Adipocyte (in vitro differentiated cells): Measurements from ENCODE around the gene HOXC5.
A peak's percentile ranks its signal among the peaks of the same experiment; 100 is the strongest.

Experiments used
- DNase-seq: peaks from one replicate; pipeline ENCODE4 v3.0.0-alpha.2; 2015; ENCODE audit warnings: low read depth
- H3K27me3 ChIP-seq: replicated peaks from 2 replicates; pipeline ENCODE4 v1.7.0; 2013; ENCODE audit warnings: mild to moderate bottlenecking, low read length, moderate library complexity; ENCODE audit not compliant: control insufficient read depth, insufficient read depth
- H3K36me3 ChIP-seq: 2 replicates; pipeline ENCODE4 v1.7.0; 2013; ENCODE audit warnings: low read length, mild to moderate bottlenecking, moderate library complexity; ENCODE audit not compliant: control insufficient read depth, insufficient read depth, severe bottlenecking
- H3K4me1 ChIP-seq: 2 replicates; pipeline ENCODE4 v1.7.0; 2013; ENCODE audit warnings: mild to moderate bottlenecking, low read length, moderate library complexity; ENCODE audit not compliant: control insufficient read depth, insufficient read depth
- H3K4me3 ChIP-seq: 2 replicates; pipeline ENCODE4 v1.7.0; 2013; ENCODE audit warnings: mild to moderate bottlenecking, low read length, moderate library complexity
- H3K9ac ChIP-seq: 2 replicates; pipeline ENCODE4 v1.7.0; 2013; ENCODE audit warnings: mild to moderate bottlenecking, low read length, moderate library complexity
- H3K9me3 ChIP-seq: 2 replicates; pipeline ENCODE4 v1.7.0; 2013; ENCODE audit warnings: mild to moderate bottlenecking, low read length, moderate library complexity; ENCODE audit not compliant: control insufficient read depth

Gene HOXC5

GRCh38 chr12:54032627-54033100 is at the start of gene HOXC5:
HOXC5 (plus strand) TSS chr12:54033050; CDS start chr12:54033123, 73 bp downstream.
- DNase-seq, result peak; percentile 65
- Histone ChIP-seq H3K4me1 (peaks cover 53% of the 10 kb centered on the region), H3K9me3 (no peaks in the 10 kb centered on the region), H3K4me3 (peak within 1 kb of the TSS; percentile 83), H3K9ac (peak within 1 kb of the TSS; percentile 99), H3K27me3 (no peaks in the 10 kb centered on the region), H3K36me3 (peaks cover 10% of the 10 kb centered on the region)

- peak overlapping the region; percentile 21 for H3K4me3 ChIP-seq
- H3K27me3 ChIP-seq, result no peaks in the 10 kb centered on the region
Observed at GRCh38 chr12:53983568-53983949, 49.3 kb upstream of the HOXC5 start.

DNA sequence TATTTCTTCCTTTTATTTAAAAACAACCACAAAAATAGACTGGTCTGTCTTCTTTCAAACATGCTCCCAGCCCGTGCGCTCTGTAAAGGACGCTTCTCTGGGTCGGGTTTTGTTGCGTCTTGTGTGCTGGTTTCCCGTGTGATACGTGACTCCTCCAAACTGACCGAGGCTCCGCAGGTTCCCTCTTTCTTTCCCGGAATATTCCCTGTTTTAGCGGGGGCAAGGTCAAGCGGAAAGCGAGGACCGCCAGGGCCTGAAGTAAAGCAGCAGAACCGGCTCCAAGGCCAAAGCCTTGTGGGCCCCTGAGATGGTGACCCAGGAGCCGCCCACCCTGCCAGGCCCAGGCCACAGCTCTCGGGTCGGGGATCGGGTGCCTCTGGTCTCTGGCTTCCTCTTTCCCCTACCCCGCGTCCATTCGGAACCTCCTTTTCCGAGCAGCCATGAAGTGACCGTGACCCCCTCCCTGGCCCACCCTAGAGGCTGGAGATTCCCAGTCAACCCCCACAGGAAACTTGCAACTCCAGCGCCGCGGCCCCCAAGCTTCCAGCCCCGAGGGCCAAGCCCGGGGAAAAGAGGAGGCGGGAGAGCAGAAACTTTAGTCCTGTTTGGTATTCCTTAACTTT is 48.8 kb upstream of the HOXC5 start:
- no peak for DNase-seq
- no peaks in the 10 kb centered on the region for H3K36me3 ChIP-seq
- H3K4me3 ChIP-seq, result peak overlapping the region; percentile 21
- H3K9ac ChIP-seq, result peak overlapping the region; percentile 74
- H3K27me3 ChIP-seq, result no peaks in the 10 kb centered on the region
- H3K4me1 ChIP-seq, result peaks cover 22% of the 10 kb centered on the region
- H3K9me3 ChIP-seq, result no peaks in the 10 kb centered on the region

More at GRCh38 chr12:53983568-53983949, 49.3 kb upstream of the HOXC5 start:
- Histone ChIP-seq H3K36me3 (no peaks in the 10 kb centered on the region), H3K4me1 (peaks cover 17% of the 10 kb centered on the region), H3K9ac (peak overlapping the region; percentile 74), H3K9me3 (no peaks in the 10 kb centered on the region)
- DNase-seq, result no peak

DNA sequence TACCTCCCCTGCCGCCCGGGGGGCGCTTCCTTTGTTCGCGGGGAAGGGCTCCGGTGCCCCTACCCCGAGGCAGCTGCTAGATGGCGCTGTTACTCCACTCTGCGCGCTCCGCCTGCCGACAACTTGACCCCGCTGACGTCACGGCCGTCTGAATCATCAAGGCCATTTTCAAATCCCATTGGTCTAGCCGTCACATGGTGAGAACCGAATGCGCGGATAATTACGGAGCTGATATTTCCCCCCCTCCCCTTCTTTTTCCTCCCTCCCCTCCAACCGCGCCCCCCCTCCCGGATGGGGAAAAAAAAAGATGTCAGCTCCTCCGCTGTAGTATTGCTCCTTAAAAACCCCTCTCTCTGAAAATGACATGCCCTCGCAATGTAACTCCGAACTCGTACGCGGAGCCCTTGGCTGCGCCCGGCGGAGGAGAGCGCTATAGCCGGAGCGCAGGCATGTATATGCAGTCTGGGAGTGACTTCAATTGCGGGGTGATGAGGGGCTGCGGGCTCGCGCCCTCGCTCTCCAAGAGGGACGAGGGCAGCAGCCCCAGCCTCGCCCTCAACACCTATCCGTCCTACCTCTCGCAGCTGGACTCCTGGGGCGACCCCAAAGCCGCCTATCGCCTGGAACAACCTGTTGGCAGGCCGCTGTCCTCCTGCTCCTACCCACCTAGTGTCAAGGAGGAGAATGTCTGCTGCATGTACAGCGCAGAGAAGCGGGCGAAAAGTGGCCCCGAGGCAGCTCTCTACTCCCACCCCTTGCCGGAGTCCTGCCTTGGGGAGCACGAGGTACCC is 47.8 kb upstream of the HOXC5 start, which contains the start of gene HOXC10:
HOXC10 (plus strand) TSS at position 246 of the 791 bp plus-strand sequence; CDS start at position 360, 114 bp downstream.
- Histone ChIP-seq H3K9ac (peak within 1 kb of the TSS; percentile 96), H3K27me3 (no peaks in the 10 kb centered on the region), H3K4me1 (peaks cover 29% of the 10 kb centered on the region), H3K4me3 (peak within 1 kb of the TSS; percentile 92), H3K36me3 (no peaks in the 10 kb centered on the region), H3K9me3 (no peaks in the 10 kb centered on the region)
- DNase-seq, result peak; percentile 48

DNA sequence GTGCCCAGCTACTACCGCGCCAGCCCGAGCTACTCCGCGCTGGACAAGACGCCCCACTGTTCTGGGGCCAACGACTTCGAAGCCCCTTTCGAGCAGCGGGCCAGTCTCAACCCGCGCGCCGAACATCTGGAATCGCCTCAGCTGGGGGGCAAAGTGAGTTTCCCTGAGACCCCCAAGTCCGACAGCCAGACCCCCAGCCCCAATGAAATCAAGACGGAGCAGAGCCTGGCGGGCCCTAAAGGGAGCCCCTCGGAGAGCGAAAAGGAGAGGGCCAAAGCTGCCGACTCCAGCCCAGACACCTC is 47.2 kb upstream of the HOXC5 start:
- H3K4me1 ChIP-seq, result peaks cover 34% of the 10 kb centered on the region
- no peaks in the 10 kb centered on the region for H3K9me3 ChIP-seq
- H3K36me3 ChIP-seq, result no peaks in the 10 kb centered on the region
- no peaks in the 10 kb centered on the region for H3K27me3 ChIP-seq
- DNase-seq, result no peak
- peak overlapping the region; percentile 92 for H3K4me3 ChIP-seq
- H3K9ac ChIP-seq, result peak overlapping the region; percentile 96

DNA sequence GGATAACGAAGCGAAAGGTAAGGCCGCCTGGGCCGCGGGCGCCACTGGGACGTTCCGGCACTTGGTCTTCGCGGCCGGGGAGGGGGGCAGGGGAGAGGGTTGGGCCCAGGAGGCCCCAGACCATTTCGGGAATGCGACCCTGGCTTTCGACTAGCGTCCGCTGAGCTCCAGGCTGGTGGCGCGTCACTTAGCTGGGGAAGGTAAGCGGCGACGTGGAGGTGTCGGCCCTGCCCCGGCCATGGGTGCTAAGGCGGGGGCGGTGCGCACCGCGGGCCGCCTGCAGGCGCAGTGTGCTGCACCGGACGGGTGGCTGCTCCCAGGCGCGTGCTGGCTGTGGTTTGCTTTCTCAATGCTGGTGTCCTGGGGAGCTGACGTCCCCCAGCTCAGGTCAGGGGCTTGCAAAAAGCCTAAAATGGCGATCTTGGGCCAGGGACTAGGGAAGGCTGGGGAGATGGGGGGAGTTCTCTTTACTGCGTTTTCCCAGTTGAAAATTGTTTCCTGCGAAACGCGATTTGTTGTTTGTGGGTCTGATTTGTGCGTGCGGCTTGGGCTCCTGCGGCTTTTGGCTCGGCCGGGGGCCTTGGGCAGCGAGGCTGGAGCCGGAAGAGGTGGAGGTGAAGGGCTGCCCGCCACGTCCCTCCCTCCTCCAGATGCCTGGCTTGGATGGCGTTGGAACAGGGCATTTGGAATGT is 46.7 kb upstream of the HOXC5 start:
- no peaks in the 10 kb centered on the region for H3K9me3 ChIP-seq
- H3K4me1 ChIP-seq, result peaks cover 38% of the 10 kb centered on the region
- H3K36me3 ChIP-seq, result no peaks in the 10 kb centered on the region
- DNase-seq, result no peak
- H3K4me3 ChIP-seq, result peak overlapping the region; percentile 92
- H3K27me3 ChIP-seq, result no peaks in the 10 kb centered on the region
- H3K9ac ChIP-seq, result peak overlapping the region; percentile 96

- DNase-seq, result no peak
- peak overlapping the region; percentile 92 for H3K4me3 ChIP-seq
- no peaks in the 10 kb centered on the region for H3K36me3 ChIP-seq
- H3K27me3 ChIP-seq, result no peaks in the 10 kb centered on the region
- H3K4me1 ChIP-seq, result peaks cover 46% of the 10 kb centered on the region
- H3K9ac ChIP-seq, result peak overlapping the region; percentile 96
- H3K9me3 ChIP-seq, result no peaks in the 10 kb centered on the region
Observed at GRCh38 chr12:53986686-53987483, 46.0 kb upstream of the HOXC5 start.

GRCh38 chr12:53987787-53988230 is 45.0 kb upstream of the HOXC5 start:
- Histone ChIP-seq H3K4me3 (peak overlapping the region; percentile 92), H3K27me3 (no peaks in the 10 kb centered on the region), H3K4me1 (peaks cover 55% of the 10 kb centered on the region), H3K36me3 (no peaks in the 10 kb centered on the region), H3K9ac (peak overlapping the region; percentile 96), H3K9me3 (no peaks in the 10 kb centered on the region)
- DNase-seq, result no peak

DNA sequence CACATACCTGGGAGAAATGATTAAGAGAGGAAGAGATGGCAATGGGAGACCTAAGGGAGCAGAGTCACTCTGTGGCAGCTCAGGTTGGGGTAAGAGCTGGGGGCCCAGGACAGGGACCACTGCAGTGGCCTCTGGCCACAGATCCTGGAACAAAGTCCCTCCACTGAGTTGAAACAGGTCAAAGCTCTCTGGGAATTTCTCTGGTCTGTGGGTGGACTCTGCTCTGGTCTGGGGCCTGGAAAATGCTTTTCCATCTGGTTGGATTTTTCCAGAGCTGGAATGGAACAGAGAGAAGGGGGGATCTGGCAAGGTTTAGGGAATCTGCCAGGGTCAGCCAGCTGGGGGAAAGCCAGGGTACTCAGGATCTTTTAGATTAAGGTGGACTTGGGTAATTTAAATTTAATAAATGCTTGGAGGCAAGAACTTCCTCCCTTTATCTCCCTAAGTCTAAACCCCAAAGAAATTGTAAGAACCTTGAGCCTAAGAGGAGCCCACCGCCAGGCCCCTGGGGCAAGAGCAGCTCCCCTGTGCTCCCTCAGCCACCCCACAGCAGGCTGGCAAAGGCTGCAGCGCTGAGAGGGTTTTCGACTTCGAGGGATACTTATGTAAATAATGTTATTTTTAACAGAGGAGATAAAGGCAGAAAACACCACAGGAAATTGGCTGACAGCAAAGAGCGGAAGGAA is 44.2 kb upstream of the HOXC5 start:
- DNase-seq, result no peak
- no peaks in the 10 kb centered on the region for H3K36me3 ChIP-seq
- peak overlapping the region; percentile 96 for H3K9ac ChIP-seq
- peaks cover 64% of the 10 kb centered on the region for H3K4me1 ChIP-seq
- H3K27me3 ChIP-seq, result no peaks in the 10 kb centered on the region
- peak overlapping the region; percentile 92 for H3K4me3 ChIP-seq
- H3K9me3 ChIP-seq, result no peaks in the 10 kb centered on the region
